HG03280 (cell line): ENCODE data around the gene CTBP1.
A peak's percentile ranks its signal among the peaks of the same experiment; 100 is the strongest.

Experiments used
- ATAC-seq: cut with Tn5 transposase; IDR thresholded peaks from one replicate; pipeline ENCODE4 v1.9.1; 2021; ENCODE audit warnings: mild to moderate bottlenecking, moderate library complexity; ENCODE audit not compliant: unreplicated experiment

CTBP1 gene

DNA sequence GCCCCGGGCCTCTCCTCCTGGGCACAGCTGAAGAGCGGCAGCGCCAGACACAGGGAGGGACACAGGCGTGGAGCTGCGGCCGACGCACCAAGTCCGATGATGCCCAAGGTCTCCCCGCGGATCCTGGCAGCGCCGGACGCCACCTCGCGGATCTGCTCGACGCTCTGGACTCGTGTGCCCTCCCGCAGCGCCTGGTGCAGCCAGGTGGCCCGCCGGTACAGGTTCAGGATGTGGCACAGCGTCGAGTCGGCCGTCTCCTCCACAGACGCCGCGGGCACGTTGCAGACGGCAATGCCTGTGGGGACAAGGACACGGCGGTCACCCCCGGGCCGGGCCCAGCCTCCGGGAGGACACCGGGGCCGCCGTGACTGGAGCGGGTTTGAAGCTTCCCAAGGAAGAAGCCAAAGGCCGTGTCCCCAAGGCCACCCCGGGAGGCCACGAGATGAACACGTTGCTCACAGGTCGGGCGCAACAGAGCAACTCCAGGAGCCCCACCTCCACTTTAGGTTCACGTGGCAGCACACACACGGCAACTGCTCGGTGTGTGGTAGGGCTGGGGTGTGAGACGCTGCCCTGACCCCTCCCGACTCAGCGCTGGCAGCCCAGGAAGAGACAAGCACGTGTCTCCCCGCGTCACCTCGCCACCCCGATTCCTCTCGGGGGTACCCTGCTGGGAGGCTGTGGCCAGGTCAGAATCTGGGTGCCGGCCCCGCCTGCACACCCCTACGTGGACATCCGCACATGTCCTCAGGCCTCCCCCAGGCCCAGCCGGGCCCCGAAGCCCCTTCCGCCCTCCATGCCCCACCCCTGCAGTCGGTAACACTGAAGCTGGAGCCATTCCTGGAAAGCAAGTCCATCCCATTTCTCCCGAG is 23.4 kb downstream of the CTBP1 start:
- no peak for ATAC-seq

DNA sequence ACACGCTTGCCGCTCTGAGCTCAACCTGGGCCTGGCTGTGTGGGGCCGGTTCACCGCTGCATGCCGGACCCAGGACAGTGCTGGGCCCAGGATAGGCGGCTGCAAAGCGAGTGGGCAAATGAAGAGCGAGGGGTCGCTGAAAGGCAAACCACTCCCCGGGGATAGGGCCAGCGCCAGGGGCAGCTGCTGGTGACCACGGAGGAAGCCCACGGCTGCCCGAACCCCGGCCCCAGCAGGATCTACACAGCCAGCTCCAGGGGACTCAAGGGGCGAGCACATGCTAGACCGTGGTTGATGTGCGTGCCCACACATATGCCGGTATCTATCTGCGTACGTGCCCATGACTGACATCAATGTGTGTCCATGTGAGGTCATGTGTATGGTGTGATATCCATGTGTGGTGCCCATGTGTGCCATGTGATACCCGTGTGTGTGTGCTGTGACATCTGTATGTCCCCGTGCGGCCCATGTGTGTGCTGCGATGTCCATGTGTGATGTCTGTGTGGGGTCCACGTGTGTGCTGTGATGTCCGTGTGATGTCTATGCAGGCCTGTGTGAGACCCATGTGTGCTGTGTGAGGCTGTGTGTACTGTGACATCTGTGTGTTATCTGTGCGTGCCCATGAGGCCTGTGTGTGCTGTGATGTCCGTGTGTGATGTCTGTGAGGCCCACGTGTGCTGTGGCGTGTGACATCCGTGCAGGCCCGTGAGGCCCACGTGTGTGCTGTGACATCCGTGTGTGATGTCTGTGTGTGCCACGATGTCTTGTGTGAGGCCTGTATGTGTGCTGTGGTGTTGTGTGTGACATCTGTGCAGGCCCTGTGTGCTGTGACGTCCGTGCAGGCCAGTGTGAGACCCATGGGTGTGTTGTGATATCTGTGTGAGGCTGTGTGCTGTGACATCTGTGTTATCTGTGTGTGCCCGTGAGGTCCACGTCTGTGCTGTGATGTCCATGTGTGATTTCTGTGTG is 24.8 kb downstream of the CTBP1 start:
- ATAC-seq: no peak

DNA sequence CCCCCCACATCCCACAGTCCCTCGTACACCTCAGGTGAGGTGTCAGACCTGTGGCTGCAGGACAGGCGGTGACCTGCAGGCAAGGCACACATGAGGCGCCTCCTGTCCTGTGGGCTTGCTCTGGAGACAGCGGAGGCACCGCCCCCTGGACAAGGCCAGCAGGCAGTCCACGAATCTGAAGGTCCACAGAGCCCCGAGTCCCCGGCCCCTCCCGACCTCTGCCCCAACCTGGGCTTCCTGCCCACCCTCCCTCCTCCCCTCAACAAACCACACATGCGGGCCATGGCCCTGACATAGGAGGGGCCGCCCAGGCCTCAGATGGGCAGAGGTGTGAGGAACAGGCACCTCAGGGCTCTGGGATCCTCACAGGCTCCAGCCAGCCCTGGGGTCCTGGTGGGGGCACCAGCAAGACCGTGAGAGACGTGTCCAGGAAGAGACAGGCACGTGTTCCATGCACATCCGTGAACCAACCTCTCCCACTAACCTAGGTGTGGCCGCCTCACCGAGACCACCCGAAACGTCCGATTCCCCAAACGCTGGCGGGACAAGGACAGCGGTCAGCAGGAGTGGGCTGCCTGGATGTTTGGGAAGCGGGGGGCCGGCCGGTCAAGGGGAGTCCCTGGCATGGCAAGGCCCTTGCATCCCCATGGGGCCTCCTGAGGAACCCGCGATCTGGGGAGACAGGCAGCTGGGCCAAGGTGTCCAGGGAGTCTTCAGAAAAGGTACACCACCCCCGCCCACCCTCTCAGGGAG is 25.8 kb downstream of the CTBP1 start:
- ATAC-seq: no peak

DNA sequence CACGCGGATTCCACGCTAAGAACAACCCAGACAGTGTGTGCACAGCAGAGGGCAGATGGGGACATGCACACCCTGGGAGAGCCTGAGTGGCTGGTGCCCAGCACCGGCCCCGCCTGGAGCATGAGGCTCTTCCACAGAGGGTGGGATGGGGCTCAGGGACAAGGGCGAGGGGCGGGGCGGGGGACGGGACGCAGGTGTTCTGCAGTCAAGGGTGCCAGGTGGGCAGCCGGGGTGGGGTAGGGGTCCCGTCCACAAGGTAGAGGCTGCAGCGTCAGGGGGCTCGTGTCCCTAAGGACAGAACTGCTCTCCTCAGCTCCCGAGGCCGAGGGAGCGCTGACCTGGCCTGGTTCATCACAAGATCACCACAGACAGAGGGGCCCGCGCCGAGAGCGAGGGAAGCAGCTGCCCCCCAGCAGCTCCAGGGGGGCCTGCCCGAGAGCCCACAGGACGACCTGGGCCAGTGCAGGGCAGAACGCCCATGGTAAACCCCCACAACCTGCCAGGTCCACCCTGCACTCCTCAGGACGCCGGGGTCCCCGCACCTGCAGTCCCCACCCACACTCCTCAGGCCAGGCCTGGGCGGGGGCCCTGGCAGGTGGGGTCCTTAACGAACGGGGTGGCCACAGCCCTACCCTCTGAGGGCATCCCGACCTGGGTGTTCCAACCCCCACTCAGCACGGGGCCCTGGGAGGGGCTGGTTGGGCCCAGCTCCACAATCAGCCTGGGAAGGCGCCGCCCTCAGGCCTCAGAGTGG is 26.7 kb downstream of the CTBP1 start:
- ATAC-seq: no peak

DNA sequence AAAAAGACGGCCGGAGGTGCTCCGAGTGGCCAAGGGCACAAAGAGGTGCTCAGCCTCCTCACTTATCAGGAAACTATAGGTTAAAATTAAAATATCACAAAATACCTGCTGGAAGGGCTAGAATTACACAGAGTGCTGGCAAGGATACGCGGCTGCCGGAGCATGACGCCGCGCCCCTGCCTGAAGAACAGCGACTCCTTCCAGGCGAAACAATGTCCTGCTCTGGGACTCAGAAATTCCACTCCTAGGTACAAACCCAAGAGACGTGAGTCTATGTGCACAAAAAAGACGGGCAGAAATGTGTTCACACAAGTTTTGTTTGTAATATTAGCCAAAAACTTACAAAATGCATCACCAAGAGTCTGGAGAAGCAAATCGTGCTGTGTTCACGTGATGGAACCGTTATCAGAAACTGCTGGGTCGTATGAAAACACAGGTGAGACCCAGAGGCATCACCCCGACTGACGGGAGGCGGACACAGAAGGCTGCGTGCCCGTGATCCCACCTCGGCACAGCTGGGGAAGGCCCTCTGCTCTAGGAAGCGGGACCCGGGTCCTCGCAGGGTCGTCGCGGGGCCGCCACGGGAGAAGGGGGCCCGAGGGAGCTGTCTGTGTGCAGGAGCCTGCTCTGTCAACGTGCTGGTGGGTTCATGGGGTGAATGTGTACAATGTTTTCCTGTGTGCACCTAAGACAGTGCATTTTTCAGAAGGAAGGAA is 27.6 kb downstream of the CTBP1 start:
- ATAC-seq: no peak

DNA sequence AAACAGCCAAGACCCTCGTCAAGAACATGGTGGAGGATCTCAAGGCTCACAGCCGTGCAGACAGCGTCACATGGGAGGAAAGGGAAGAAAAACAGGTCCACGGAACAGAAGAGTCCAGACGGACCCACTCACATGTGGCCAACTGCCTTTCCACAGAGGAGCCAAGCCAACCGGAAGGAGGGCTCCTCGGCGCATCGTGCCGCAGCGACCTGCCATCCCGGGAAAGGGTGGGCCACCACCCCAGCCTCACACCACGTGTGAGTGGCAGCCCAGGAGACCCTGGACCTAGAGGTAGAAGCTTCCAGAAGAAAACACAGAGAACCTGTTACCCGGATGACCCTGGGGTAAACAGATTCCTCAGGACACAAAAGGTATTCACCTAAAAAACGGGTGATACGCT is 28.4 kb downstream of the CTBP1 start:
- ATAC-seq: no peak

DNA sequence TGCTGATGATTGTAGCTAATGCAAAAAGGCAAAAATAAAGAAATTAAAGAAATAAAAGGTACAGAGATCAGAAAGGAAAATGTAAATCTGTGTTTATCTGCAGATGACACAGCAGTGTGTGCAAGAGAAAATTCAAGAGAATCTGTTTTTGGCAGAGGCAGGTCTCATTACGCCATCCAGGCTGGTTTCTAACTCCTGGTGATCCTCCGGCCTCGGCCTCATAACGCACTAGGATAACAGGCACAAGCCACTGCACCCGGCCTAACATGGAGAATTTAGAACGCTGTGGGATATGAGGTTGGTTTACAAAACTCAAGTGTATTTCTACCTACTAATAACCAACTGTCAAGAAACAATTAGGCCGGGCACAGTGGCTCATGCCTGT is 29.4 kb downstream of the CTBP1 start:
- no peak for ATAC-seq

DNA sequence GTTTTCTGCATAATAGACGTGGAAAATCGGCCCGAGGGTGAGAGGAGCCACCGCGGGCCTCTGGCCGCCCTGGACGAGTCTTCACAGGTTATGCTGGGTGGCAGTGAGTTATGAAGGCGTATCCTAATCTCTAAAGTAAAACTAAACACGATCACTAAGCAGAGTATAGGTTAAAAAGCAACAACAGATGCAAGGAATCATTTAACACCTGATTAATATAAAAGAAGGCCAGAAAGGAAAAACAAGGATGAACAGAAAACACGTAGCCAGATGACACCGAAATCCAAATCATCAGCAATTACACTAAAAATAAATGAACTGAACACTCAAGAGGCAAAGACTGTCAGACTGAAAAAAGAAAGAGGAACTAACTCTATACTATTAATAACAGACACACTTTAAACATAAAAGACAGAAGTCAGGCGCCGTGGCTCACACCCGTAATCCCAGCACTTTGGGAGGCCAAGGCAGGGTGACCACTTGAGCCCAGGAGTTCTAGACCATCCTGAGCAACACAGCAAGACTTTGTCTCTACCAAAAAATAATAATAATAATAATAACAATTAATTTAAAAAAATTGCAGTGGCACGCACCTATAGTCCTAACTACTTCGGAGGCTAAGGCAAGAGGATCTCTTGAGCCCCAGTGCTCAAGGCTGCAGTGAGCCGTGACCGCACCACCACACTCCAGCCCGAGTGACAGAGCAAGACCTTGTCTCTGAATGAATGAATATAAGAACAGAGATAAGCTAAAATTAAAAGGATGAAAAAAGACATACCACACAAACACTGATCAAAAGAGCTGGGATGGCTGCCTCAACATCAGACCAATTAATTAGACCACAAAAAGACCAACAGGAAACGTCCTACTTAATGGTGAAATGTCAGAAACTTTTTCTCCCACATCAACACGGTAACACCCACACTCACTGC is 30.0 kb downstream of the CTBP1 start:
- peak; percentile 51 for ATAC-seq

DNA sequence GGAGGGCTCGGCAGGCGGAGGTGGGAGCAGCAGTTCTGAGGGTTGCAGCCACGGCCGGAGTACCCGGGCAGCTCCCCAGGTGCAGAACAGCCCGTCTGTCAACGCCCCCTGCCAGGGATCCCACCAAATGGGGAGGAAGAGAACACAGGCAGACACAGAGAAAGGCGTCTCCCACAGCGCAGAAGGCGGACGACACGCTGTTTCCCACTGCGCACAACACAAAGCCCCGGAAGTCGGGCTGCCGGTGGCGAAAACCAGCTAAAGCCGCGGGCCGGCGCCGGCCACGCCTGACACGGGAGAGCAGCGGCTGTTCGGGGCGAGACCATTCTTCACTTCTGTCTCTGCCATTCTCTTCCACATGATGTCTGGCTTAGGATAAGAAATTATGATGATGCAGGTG is 31.6 kb downstream of the CTBP1 start:
- no peak for ATAC-seq

DNA sequence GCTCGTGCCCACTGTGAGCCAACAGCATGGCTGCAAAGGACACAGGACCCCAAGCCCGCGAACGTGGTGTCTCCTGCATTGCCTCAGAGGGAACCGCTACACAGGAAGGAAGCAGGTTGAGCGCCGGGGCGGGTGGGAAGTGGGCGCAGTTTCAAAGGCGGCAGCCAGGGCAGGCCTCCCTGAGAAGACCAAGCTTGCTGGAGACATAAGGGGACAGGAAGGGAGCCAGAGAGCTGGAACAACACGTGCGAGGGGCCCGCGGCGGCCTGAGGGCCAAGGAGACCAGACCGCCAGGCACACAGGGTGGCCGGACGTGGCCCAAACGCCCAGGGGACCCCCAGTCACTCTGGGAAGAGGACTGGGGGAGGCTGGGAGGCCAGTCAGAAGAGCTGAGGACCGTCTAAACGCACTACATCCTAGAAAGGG is 32.0 kb downstream of the CTBP1 start:
- no peak for ATAC-seq

DNA sequence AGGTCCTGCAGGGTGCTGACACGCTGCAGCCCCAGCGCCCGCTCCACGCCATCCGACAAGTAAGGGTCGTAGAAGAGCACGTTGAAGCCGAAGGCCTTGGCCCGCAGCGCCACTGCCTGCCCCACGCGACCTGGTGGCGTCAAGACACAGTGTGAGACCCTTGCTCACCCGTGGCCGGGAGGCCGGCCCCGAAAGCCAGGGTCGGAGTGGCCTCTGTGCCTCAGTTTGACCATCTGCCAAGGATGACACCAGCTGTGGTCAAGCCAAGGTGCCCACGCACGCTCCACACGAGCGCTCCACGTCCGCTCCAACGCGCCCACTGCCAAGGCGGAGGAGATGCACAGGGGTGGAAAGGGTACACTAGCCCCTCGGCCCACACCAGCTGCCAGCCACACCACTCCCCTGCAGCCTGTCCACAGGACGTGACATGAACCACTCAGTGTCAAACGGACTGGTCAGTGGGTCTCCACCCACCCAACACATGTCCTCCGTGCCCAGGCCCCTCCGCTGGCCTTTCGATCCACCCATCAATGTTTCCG is 32.8 kb downstream of the CTBP1 start:
- ATAC-seq: no peak

DNA sequence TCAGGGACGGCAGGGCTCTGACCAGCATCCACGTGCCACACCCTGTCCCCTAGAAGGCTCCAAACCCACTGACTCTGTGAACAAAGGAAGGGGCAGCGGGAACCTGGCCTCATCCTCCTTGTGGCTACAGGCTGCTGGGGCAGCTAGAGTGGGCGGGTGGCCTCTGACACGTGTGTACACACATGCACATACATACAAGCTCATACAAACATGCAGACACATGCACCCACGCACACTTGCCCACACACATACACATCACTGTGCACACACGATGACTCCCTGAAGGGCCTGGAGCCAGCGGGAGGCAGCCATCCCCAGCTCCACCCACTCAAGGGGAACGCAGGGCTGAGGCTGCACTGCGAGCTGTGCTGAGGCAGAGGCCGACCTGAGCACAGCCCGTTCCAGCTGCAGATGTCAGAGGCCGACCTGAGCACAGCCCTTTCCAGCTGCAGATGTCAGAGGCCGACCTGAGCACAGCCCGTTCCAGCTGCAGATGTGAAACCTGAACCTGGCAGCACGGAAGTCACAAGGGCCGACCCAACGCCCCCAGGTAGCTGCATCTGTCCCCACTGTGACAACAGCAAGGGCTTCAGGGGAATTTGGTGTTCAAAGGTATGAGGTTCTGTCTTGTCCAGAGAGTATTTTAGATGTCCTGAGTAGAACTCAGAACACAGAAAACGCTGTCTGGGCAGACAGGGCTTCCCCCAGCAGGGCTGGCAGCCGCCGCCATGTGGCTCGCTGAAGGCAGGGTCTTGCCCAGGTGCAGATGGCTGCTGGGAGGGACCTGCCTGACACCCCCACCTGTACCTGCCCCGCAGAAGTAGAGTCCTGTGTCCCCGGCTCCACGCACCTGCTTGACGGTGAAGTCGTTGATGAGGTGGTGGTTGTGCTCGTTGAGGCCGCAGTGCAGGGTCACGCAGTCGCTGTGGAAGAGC is 33.5 kb downstream of the CTBP1 start:
- ATAC-seq: peak; percentile 70

DNA sequence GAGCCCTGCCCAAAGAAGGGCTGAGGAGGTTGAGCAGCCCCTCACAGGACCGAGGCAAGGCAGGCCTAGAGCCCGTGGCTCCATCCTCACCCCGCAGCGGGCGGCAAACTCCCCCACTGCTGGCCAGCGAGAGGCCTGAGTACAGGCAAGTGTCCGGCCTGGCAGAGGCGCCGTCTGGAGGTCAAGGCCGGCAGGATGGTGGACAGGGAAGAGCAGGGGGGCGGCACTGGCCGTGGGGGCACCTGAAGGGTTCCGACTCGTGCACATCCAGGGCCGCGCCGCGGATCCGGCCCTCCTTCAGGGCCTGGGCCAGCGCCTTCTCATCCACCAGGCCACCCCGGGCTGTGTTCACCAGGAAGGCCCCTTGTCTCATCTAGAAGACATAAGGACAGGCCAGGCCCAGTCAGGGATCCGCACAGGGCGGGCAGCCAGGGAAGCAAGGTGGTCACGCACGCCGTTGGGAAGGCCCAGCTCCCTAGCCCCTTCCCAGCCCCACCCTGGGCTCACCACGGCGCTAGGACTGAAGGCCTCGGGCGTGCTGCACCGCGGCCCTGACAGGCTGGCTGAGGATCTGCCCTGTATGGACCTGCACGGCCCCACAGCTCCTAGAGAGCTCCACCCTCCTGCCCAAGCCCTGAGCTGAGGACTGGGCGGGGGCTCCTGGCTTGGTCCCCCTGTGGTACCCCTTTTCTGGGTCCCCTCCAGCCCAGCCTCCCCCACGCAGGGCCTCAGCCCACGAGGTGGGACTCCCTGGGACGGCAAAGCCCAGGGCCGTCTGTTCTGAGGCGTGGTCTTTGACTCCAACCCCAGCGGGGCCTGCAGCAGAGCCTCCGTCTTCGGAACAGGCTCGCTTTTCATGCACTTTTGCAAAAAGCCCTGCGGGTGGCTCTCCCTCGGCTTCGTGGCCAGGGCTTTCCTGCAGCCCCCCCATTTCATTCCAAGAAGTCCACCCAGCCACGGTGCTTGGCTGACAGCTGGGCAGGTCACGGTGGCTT is 34.5 kb downstream of the CTBP1 start:
- ATAC-seq: no peak

DNA sequence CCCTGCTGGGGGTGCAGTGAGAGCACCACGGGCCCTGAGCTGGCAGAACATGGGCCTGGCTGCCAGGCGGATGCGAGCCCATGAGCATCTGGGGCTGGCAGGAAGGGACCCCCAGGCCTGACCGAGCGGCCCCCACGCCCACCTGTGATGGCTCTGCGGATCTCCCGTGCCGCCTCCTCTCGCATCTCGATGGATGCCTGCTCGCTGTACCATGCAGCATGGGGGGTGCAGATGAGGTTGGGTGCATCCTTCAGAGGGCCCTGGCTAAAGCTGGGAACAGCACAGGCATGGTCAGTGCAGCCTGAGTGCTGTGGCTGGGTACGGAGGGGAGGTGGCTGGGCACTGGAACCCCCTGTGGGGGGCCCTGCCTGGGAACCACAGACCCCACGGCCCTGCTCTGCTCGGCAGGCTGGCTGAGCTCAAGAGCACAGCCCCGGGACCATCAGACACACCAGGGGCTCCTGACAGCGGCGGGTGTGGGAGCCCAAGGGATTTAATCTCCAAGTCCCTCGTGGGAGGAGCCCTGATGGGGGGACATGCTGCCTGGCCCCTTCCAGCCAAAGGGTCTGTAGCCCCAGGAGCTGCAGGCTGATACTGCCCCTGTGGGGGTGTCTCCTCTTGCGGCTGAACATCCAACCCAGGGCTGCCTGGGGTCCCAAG is 35.5 kb downstream of the CTBP1 start:
- ATAC-seq: no peak

DNA sequence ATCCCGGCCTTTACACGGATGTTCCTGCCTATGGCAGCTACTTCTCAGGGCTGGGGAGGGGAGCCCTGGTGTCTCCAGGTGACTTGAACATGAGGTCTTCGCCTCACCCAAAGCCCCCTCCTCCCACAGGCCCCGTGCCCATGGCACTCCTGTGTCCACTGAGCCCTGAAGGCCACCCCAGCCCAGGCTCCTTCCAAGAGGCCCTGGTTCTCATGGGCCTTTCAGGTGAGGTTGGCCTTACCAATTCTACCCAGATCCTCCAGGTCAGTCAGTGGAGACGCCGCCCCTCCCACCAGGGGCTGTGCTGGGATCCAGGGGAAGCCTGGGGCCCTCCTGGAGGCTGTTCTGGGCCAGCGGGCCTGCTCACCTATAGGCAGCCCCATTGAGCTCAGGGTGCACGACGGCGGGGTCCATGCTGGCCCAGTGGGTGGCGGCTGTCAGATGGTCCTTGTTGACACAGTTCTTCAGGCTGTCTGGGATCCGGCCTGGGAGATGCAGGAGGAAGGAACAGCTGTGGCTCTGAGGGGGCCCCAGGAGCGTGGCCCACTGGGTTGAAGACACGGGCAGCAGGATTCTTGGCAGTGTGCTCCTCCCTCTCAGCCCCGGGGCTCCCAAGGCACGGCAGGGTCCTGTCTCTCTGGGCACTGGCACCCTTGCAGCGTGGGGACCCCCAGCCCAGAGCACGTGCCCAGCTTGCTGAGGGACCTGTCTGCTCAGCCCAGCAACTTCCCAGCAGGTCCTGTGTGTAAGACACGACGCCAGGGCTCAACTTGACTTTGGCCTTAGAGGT is 36.2 kb downstream of the CTBP1 start:
- ATAC-seq: no peak
